ENCODE measurements around the gene EPHB2.

EPHB2 gene

GRCh38 chr1:22860883-22861385 lies 150.3 kb downstream of the EPHB2 start:
- peak; percentile 60 for DNase-seq (ENCODE audit: low read depth)

DNA sequence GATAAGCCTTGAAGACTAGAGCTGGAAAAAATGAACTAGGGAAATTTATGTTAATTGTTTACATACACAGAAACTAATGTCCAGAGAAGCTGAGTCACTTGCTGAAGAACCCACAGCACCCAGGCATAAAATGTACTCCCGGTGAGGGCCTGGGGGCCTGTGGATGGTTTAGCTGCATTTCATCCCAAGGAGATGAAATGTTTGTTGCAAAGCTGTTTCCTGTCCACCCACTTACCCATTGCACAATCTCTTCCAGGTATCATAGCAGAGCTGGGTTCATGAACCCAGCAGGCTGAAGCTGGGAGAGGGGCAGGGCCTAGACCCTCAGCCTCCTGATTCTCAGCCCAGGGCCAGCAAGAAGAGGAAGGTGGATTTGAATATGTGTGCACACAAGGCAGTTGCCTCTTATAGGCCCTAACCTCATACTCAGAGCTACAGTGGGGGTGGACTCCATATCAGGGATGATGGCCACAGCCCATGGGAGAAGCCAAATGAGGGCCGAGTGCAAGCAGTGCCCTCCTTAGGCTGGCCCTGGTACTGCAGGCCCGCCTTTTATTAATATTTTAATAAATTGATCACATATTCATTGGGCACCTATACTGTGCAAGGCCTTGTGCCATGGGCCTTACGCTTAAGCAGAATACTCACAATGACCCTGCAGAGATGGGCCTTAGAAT lies 151.3 kb downstream of the EPHB2 start:
- peak; percentile 97 for DNase-seq (ENCODE audit: low read depth)

DNA sequence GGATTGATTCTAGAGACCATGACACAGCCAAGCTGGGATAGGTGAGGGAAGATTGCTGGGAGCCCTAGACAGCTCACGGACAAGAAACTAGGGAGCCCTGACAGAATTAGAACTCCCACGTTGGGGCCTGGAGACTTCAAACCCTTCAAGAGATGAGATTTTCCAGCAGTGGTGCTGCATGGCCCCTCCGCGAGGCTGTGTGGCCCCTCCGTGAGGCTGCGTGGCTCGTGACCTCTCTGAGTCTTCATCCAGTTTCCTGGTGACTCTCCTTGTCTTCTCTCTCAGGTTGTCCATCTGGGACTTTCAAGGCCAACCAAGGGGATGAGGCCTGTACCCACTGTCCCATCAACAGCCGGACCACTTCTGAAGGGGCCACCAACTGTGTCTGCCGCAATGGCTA lies 152.1 kb downstream of the EPHB2 start:
- DNase-seq (ENCODE audit: low read depth): no peak

- no peak for DNase-seq (ENCODE audit: low read depth)
Measured at GRCh38 chr1:22863766-22864165, 153.1 kb downstream of the EPHB2 start.

- no peak for DNase-seq (ENCODE audit: low read depth)
Measured at GRCh38 chr1:22864886-22865285, 154.2 kb downstream of the EPHB2 start.

- DNase-seq (ENCODE audit: low read depth): no peak
Measured at GRCh38 chr1:22865736-22866135, 155.1 kb downstream of the EPHB2 start.

DNA sequence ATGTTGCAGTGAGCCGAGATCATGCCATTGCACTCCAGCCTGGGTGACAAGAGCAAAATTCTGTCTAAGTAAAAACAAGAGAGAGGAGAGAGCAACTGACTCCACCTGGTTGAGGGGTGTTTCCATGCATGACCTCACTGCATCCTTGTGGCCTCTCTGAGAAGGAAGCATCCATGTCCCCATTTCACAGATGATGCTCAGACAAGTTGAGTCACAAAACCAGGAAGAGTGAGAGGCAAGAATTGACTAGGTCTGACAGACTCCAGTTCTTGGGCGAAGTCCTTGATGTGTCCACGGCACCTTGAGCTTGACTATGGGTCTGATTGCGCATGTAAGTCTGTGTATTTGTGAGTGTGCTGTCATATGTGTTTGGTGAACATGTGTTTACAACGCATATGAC lies 156.2 kb downstream of the EPHB2 start:
- DNase-seq (ENCODE audit: low read depth): no peak

DNA sequence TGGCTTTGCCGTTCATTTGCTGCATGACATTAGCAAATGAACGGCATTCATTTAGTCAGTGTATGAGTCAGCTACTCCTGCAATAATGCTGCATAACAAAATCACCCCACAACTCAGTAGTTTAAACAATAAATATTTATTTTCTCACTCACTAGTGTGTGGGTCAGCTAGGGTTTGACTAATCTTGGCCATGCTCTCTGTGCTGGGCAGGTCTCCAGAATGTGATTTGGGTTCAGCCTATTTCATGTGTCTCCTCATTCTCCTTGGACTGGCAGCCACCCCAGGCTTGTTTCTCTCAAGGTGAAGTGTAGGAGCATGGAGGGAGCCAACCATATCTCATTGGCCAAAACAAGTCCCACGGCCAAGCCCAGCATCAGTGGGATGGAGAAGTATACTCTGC lies 157.7 kb downstream of the EPHB2 start:
- no peak for DNase-seq (ENCODE audit: low read depth)

DNA sequence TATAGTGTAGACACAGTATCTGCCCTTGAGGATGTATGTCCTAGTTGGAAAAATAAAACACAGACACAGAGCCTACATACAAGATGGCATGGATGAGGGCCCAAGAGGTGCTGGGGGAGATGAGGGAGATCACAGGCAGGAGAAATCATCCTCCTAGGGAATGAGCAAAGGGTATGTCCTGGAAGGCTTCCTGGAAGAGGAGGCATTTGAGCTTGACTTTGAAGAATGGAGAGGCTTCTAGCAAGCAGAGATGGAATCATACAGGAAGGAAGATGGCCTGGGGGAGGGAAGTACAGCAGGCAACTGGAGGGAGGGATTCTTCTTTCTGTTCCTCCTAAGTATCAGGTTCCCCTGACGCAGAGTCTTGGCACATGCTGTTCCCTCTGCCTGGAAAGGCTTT lies 158.7 kb downstream of the EPHB2 start:
- no peak for DNase-seq (ENCODE audit: low read depth)

DNA sequence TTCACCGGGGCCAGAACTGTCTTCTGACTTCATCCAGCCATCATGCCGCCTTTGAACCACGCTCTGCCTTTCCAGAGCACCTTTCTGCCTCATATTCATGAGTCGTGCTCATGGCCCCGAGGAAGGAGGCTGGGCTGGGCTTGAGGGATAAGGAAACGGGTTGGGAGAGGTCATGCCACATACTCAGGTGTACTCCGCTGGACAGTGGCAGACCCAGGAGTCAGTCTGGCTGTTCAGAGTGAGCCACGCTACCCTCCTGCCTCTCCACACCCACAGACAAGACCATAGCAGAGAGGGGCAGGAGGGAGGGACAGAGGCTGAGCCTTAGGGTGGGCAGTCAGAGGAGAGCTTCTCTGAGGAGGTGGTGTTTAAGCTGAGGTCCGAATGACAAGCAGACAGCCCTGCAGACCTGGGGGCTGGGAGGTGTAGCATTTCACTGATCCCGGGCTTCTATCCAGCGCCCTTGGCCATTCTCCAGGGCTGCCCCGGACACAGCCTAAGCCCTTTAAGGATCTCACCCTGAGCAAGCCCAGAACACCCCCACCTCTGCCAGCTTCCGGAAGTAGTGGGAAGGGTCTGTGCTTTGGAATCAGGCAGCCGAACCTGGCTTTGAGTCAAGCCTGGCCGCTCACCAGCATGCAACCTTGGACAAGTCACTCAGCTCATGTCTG lies 159.7 kb downstream of the EPHB2 start:
- DNase-seq (ENCODE audit: low read depth): peak; percentile 62

DNA sequence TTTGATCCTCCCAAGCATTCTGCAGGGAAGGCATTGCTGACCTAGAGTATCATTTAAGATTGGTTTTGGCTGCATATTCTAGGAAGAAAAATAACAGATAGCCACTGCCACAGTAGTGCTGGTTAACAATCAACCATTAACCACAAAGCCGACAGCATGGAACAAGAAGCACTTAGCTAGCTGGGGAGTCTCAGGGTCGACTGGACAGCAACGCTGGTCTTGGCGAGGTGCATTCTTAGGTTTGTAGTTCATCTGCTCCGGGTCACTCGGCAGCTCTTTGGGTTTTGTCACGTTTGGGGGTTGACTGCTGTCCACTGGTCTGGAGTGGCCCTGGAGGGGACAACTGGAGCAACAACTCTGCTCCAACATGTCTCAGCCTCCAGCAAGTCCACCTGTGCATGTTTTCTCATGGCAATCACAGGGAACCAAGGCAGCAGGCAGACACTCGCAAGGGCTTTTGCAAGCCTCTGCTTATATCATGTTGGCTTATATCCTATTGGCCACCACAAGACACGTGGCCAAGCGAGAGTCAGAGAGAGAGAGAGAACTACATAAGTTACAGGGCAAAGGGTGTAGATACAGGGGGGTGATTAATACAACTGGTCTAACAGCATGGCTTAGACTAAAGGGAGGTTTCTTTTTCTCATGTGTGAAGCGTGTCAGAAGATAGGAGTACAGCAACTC lies 162.5 kb downstream of the EPHB2 start:
- no peak for DNase-seq (ENCODE audit: low read depth)

DNA sequence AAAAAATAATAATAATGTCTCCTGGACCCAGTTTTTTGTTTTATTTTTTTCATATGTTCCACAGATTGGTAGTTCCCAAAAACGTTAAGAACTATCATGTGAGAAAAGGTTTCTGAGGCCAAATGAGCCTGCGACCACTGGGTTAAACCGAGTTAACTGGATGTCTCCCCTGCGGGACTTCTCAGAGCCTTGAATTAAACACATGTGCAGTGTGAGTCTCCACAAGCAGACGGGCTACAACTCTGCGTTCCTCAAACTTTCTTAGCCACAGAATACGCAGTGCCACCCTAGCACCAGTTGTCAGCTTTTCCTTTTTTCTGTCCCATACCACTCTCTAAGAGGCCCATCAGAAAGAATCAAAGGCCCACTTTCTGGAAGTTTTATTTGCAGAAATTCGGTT lies 164.1 kb downstream of the EPHB2 start:
- no peak for DNase-seq (ENCODE audit: low read depth)

- no peak for DNase-seq (ENCODE audit: low read depth)
Measured at GRCh38 chr1:22875241-22875640, 164.6 kb downstream of the EPHB2 start.

DNA sequence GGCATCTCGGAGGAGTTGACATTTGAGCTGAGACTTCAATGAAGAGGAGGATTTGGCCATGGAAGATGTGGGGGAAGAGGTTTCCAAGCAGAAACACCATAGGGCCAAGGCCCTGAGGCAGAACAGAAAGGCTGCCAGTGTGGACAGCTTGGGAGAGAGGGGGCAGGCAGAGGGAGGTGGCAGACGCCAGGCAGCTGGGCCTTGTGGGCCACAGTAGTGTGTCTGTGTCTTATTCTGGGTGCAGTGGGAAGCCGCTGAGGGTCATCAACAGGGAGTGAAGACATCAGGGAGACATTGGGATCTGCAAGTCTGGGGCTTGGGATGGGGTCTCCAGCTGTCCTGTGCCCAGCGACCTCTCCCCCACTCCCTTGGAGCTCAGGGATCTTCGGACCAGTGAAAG lies 165.2 kb downstream of the EPHB2 start:
- no peak for DNase-seq (ENCODE audit: low read depth)

DNA sequence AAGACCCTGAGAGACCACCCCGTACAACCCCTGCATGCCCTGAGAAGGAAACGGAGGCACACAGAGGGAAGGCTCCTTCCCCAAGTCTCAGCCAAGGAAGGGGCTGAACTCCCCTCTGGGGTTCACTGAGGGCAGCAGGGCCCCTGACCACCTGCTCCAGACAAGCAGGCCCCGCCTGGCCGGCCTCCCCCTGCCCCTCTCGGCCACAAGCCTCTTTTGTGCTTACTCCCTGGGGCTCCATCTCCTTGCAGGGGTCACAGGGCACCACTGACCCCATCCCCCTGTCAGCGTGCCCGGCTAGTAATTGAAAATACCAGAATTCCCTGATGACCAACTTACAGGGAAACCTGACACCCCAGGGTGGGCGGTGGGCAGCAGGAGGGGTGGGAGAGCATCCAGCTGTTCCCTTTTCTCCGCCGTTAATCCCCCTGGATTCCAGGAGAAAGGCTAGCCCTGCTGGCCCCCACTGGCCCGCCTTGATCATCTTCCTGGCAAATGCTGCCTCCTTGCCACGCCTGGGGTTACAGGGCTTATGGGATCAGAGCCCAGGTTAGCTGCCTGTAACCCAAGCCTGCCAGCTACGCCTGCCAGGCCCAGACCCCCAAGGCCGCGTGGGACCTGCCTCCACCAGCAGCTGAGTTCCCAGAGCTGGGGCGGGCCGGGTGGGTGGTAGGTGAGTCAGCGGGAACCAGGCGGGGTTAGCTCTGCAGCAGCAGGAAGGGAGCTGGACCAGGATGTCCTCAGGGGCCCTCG lies 165.9 kb downstream of the EPHB2 start:
- DNase-seq (ENCODE audit: low read depth): peak; percentile 85

DNA sequence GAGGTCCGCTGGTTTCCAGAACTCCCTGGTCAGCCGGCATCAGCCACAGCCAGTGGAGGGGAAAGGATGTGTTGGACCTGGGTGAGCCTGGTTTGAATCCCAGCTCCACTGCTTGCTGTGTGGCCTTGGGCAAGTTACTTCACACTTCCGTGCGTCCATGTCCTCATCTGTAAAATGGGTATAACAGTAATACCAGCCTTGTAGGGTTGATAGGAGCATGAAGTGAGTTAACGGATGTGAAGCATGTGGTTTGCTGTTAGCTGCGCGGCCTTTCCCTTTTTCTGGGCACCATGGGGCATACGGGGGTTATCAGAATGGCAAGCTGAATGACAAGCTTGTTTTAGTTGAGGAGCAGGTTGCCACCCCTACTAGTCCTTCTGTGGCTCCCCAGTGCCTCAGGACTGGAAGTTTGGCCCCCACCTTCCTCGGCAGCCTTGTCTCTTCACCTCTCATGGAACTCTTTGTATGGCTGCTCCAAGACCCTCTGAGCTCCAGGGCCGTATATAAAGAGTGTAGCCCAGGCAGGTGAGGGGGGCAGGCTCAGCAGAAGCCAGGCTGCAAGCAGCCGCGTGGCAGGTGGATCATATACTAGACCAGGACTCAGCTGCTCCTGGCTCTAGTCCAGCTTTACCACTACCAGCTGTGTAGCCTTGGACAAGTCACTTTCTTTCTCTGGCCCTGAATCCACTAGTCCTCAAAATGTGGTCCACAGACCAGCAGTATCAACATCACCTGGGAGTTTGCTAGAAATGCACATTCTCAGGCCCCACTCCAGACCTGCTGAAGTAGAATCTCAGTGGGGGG lies 166.7 kb downstream of the EPHB2 start:
- no peak for DNase-seq (ENCODE audit: low read depth)

GRCh38 chr1:22877980-22878379 lies 167.3 kb downstream of the EPHB2 start:
- no peak for DNase-seq (ENCODE audit: low read depth)

- no peak for DNase-seq (ENCODE audit: low read depth)
Measured at GRCh38 chr1:22878626-22879025, 168.0 kb downstream of the EPHB2 start.

DNA sequence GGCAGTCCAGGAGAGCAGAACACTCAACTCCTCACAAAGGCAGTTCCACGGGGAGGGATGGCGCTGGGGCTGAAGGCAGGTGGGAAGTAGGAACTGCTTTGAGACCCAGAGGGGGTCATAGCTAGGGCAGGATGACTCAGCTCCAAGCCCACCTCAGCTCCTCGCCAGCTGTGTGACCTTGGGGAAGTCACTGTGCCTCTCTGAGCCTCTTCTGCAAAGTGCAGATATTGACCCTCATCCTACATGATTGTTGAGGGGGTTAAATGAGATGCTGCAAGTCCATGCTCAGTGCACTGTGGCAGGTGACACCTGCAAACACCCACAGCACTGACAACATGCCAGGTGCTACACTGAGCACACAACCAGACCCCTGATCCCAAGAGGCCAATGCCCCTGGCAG lies 168.8 kb downstream of the EPHB2 start:
- DNase-seq (ENCODE audit: low read depth): no peak

- DNase-seq (ENCODE audit: low read depth): peak; percentile 29
Measured at GRCh38 chr1:22880174-22880601, 169.5 kb downstream of the EPHB2 start.

GRCh38 chr1:22883406-22883805 lies 172.8 kb downstream of the EPHB2 start:
- no peak for DNase-seq (ENCODE audit: low read depth)
